Stomach (tissue), 9 donors: ENCODE data around the gene CLIC3. TPM values are rescaled to one million over a fixed set of nuclear protein-coding genes. Genes with fewer than 3 reads are reported as not detected.

Experiments used
- DNase-seq, 2 donors: peaks; one replicate each; pipeline versions ENCODE4 v3.0.0 to v3.0.0-alpha.2; 2013 to 2019
- H3K27ac ChIP-seq, 5 donors: fragments of 200-600 bp in 4 of 5; sonication (generic) in 4 of 5; one replicate each; pipeline ENCODE4 v1.5.1; 2013 to 2019; ENCODE audit warnings: mild to moderate bottlenecking in 1 of 5, moderate library complexity in 1 of 5
- H3K27me3 ChIP-seq, 3 donors: fragments of 200-600 bp; sonication (generic); one replicate each; pipeline ENCODE4 v1.5.1; 2017 to 2019; ENCODE audit warnings: mixed run types in 1 of 3
- H3K36me3 ChIP-seq, 4 donors: fragments of 200-600 bp; sonication (generic); 1 replicate in 3 of 4; 2 replicates in 1 of 4; pipeline ENCODE4 v1.5.1; 2016 to 2019
- H3K4me1 ChIP-seq, 4 donors: fragments of 200-600 bp; sonication (generic); one replicate each; pipeline ENCODE4 v1.5.1; 2016 to 2019
- H3K4me3 ChIP-seq, 4 donors: fragments of 200-600 bp; sonication (generic) in 3 of 4; one replicate each; pipeline ENCODE4 v1.5.1; 2016 to 2019; ENCODE audit warnings: mild to moderate bottlenecking in 1 of 4
- H3K9me3 ChIP-seq, 4 donors: fragments of 200-600 bp; sonication (generic); one replicate each; pipeline ENCODE4 v1.5.1; 2016 to 2019
- EP300 ChIP-seq: sonication (generic); formaldehyde crosslinking; IDR thresholded peaks from one replicate; pipeline ENCODE4 v1.6.1; 2017; ENCODE audit warnings: antibody characterized with exemption
- POLR2A ChIP-seq, 4 donors: fragments of 450-650 bp; IDR thresholded peaks; one replicate each; pipeline ENCODE4 v1.6.1; 2016; ENCODE audit warnings: antibody characterized with exemption in 4 of 4, control low read depth in 2 of 4, mild to moderate bottlenecking in 1 of 4, moderate library complexity in 1 of 4
- POLR2AphosphoS5 ChIP-seq, 3 donors: sonication (generic); formaldehyde crosslinking; IDR thresholded peaks; one replicate each; pipeline ENCODE4 v1.6.1; 2016; ENCODE audit warnings: antibody characterized with exemption in 3 of 3
- WGBS, 5 donors: extraction: QIAGEN DNeasy Blood & Tissue Kit in 3 of 5; methylation state at CpG; one replicate each; pipeline versions ENCODE4 v1.1.5 to v1.1.7; 2013 to 2018; 5-methylcytosine and 5-hydroxymethylcytosine counted together
- intact Hi-C: fragments of 100-400 bp; cut with DNase I; formaldehyde crosslinking; loops from one replicate; pipeline ENCODE4 v1.15.1; 2023; ENCODE audit warnings: low total_unique reads
- polyA plus RNA-seq, 3 donors: library from polyadenylated mRNA; stranded (reverse); fragments of 200-250 nt; gene quantifications; one replicate each; pipeline ENCODE4 v1.2.3, GENCODE V29; 2013
- total RNA-seq, 5 donors: library from RNA; depleted of rRNA; stranded (reverse); fragments of >200 nt; gene quantifications; one replicate each; pipeline versions ENCODE4 v1.1.0 to v1.2.3, GENCODE V29; 2014 to 2016
- TF ChIP-seq, protein P1 (sequence below), 7 experiments: fragments of 450-650 bp in 4 of 7; fragments of 200-600 bp in 3 of 7; sonication (generic) in 3 of 7; IDR thresholded peaks; one replicate each; pipeline ENCODE4 v1.5.1; 2016 to 2019; ENCODE audit warnings: antibody characterized with exemption in 7 of 7, control low read depth in 2 of 7, mild to moderate bottlenecking in 1 of 7
- donor health status: healthy with polysubstance abuse.
- donor health status: Bipolar disorder and iron deficiency.
- donor health status: healthy.

Gene CLIC3
- total and polyA plus RNA-seq, 8 donors, result 3.3 to 70.9 (median 9.7) TPM; not detected in 4

DNA sequence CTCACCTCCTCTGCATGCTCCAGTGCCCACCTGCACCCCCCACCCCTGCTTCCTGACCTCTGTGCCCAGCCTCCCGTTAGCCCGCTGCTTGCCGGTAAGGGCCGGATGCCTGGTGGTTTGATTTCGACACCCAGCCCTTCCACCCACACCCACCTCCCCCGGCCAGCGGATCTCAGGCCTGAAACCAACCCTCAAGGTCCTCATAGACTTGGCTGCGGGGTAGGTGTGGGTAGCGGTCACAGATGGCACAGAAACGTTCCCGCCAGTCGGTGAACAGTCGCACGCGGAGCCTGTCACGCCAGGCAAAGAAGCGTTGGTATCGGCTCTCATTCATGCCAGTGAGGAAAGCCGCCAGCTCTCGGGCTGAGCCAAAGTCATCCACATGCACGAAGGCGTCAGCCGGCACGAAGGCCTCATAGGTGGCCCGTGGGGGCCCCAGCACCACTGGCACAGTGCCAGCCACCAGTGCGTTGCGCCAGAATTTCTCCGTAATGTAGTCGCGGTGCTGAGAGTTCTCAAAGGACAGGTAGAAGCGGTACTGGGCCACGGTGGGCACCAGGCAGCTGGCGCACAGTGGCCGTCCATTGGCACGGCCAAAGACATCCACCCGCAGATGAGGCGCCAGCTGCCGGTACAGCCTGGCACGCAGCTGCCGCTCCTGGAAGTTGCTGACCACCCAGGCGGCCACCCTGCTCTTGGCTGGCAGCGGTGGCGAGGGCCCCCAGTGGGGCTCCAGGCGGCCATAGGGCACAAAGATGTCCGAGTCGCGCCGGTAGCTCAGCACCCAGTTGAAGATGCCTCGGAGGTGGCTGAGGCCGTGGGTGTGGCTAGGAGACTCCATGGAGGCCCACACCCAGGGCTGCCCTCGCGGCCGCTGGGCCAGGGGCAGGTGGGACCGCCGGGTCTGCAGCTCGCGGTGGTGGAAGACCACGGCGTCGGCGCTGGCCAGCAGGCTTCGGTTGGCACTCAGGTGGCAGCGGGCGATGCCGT is 34.5 kb upstream of the CLIC3 start:
- Histone ChIP-seq H3K27ac (peak overlapping the region in 2 of 5 donors; percentile 59 to 81), H3K4me3 (peak overlapping the region in 2 of 4 donors; percentile 26 to 69), H3K9me3 (no peaks in the 10 kb centered on the region), H3K27me3 (peaks cover 0 to 6% (median 0%) of the 10 kb centered on the region in 3 donors), H3K36me3 (no peaks in the 10 kb centered on the region), H3K4me1 (peaks cover 43 to 75% (median 63%) of the 10 kb centered on the region in 4 donors)
- 80 to 86% (median 85%) methylated on average over 47 to 65 of the region's 65 CpGs for WGBS, 5 donors
- no peak for TF ChIP-seq EP300
- no peak for TF ChIP-seq POLR2AphosphoS5 (IDR thresholded peaks at IDR 0.05)
- DNase-seq, result peak in 1 of 2 donors; percentile 39
- intact Hi-C loops, result no loop called here

DNA sequence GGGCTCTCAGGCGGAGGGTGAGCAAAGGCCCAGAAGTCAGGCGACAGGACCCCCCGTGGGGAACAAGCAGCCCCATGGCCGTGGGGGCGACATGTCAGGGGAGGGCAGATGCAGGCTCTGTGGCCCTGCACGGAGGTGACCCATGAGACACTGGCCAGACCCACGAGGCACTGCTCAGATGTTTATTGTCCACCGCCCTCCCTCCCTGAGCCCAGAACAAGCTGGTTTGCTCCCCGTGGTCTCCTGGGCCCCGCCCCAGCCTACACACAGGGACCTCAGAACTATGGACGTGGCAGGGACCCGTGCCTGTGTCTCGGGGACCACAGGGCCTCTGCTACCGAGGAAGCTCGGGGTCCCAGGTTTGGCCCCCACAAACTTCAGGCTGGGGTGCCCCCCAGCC is 33.6 kb upstream of the CLIC3 start:
- peaks cover 48 to 75% (median 65%) of the 10 kb centered on the region in 4 donors for H3K4me1 ChIP-seq
- H3K9me3 ChIP-seq, result no peaks in the 10 kb centered on the region
- H3K27me3 ChIP-seq, result peaks cover 0 to 6% (median 0%) of the 10 kb centered on the region in 3 donors
- TF ChIP-seq EP300, result no peak
- DNase-seq, result no peak
- intact Hi-C loops, result no loop called here
- 64 to 75% (median 66%) methylated on average over 9 to 15 of the region's 15 CpGs for WGBS, 5 donors
- no peaks in the 10 kb centered on the region for H3K36me3 ChIP-seq
- peak overlapping the region in 2 of 4 donors; percentile 68 to 69 for H3K4me3 ChIP-seq
- H3K27ac ChIP-seq, result peak overlapping the region in 2 of 5 donors; percentile 59 to 81

DNA sequence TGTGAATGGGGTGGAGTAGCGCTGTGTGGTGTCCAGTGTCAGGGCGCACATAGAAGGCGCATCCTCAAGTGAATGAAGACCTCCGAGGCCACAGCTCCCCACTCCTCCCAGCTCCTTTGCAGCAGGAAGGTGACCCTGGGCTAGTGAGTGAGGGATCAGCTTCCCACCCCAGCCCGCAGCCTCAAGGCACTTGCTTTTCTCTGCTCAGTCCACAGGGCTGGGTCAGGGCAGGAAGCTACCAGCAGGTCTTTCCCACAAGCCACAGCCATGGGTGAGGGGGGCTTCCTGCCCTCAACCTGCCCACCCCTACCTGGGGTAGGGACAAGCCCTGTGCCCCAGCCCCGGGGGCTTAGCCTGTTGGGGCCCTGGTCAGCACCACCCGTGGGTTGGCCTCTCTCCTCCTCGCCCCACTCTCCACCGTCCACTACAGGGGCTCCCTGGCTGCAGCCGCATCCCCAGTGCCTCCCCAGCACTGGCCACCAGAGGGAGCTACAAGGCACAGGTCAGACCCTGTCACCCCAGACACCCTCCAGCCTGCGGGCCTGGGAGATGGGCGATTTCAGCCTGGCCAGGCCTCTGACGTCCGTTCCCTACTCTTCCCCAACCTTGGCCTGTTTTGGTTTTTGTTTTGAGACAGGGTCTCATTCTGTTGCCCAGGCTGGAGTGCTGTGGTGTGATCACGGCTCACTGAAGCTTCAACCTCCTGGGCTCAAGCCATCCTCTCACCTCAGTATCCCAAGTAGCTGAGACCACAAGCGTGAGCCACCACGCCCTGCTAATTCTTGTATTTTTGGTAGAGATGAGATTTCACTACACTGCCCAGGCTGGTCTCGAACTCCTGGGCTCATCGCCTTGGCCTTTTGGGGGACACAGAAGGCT is 32.9 kb upstream of the CLIC3 start:
- peak overlapping the region; percentile 54 to 81 (median 64) for H3K27ac ChIP-seq
- WGBS, 5 donors, result 25 to 38% (median 28%) methylated on average over 18 to 19 of the region's 19 CpGs
- H3K9me3 ChIP-seq, result no peaks in the 10 kb centered on the region
- intact Hi-C loops, result loop anchor here (10.0 kb wide), 1 partner anchor 74 kb away; the partner anchor contains the start of gene LCN12
- peak; percentile 84 to 85 for DNase-seq
- H3K27me3 ChIP-seq, result peaks cover 0 to under 1% (median 0%) of the 10 kb centered on the region in 3 donors
- TF ChIP-seq EP300 (no peak), POLR2AphosphoS5 (IDR thresholded peaks at IDR 0.05) (peak in 1 of 3 donors; percentile 15), POLR2A (IDR thresholded peaks at IDR 0.05) (no peak)
- TF ChIP-seq, protein P1, sequence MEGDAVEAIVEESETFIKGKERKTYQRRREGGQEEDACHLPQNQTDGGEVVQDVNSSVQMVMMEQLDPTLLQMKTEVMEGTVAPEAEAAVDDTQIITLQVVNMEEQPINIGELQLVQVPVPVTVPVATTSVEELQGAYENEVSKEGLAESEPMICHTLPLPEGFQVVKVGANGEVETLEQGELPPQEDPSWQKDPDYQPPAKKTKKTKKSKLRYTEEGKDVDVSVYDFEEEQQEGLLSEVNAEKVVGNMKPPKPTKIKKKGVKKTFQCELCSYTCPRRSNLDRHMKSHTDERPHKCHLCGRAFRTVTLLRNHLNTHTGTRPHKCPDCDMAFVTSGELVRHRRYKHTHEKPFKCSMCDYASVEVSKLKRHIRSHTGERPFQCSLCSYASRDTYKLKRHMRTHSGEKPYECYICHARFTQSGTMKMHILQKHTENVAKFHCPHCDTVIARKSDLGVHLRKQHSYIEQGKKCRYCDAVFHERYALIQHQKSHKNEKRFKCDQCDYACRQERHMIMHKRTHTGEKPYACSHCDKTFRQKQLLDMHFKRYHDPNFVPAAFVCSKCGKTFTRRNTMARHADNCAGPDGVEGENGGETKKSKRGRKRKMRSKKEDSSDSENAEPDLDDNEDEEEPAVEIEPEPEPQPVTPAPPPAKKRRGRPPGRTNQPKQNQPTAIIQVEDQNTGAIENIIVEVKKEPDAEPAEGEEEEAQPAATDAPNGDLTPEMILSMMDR (IDR thresholded peaks at IDR 0.05), result peak in 6 of 7 experiments; percentile 37 to 94 (median 88)
- H3K36me3 ChIP-seq, result no peaks in the 10 kb centered on the region
- peaks cover 40 to 75% (median 60%) of the 10 kb centered on the region in 4 donors for H3K4me1 ChIP-seq
- peak overlapping the region; percentile 57 to 69 (median 64) for H3K4me3 ChIP-seq

DNA sequence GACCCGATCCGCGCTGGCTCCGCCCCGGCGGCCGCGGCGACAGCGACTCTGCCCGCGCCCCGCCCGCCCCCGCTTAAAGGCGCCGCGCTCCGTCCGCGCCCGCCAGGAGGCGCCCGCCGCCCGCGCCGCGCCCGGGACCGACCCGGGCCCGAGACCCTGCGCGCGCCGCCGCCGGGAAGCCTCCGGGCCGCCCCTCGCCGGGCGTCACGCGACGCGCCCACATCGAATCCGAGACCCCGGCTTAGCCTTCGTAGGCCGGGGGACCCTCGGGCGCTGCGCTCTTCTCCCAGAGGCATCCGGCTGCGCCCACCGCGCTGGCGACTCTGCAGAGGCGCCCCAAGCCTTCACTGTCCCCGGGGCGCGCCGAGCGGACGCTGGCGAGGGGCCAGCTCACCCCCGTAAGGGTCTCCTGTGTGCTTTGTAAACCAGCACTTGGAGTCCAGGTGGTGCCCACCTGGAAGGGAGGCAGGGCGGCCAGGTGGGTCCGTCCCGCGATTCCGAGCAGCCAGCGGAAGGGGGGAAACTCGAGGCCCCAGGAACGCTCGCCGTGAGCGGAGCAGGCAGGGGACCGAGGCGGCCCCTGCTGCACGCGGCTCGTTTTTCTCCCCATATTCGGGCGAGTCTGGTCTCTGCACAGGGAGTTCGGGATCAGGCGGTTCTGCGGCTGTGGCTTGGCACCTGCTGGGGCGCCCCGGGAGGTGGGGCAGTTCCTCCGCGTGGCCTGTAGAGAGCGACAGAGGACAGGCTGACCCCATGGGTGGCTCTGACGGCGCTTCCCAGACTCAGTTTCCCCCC is 32.1 kb upstream of the CLIC3 start:
- H3K36me3 ChIP-seq, result no peaks in the 10 kb centered on the region
- H3K9me3 ChIP-seq, result no peaks in the 10 kb centered on the region
- peak overlapping the region; percentile 57 to 69 (median 64) for H3K4me3 ChIP-seq
- peaks cover 40 to 82% (median 64%) of the 10 kb centered on the region in 4 donors for H3K4me1 ChIP-seq
- H3K27me3 ChIP-seq, result no peaks in the 10 kb centered on the region
- TF ChIP-seq, protein P1 (IDR thresholded peaks at IDR 0.05), result peak in 2 of 7 experiments; percentile 6 to 24
- no peak for TF ChIP-seq POLR2AphosphoS5 (IDR thresholded peaks at IDR 0.05)
- DNase-seq, result peak; percentile 78 to 89
- intact Hi-C loops, result loop anchor here (10.0 kb wide), 1 partner anchor 74 kb away; the partner anchor contains the start of gene LCN12
- H3K27ac ChIP-seq, result peak overlapping the region; percentile 54 to 81 (median 64)
- 0 to 7% (median 1%) methylated on average over 5 to 97 of the region's 98 CpGs for WGBS, 5 donors
